ENCODE data around the gene USP21. TPM values are rescaled to one million over a fixed set of nuclear protein-coding genes. Genes with fewer than 3 reads are reported as not detected.

Gene USP21
- total and polyA plus RNA-seq, 2 donors (not counting 3 experiments of a cell fraction or from before 2014, with no cell fraction given): 19.7 to 29.2 TPM

GRCh38 chr1:161117759-161118581, 41.3 kb upstream of the USP21 start, which contains the start of the genes NIT1 and PFDN2:
TSS of gene NIT1 (plus strand) at chr1:161118105. CDS start at chr1:161118177, 72 bp downstream.
TSS of gene PFDN2 (minus strand) at chr1:161118037. CDS start at chr1:161118026, 11 bp downstream.
- intact Hi-C loops (cut with micrococcal nuclease) (loop anchor here (1.0 to 5.0 kb wide), 4 partner anchors 13 to 194 kb away; partner anchors contain the start of genes KLHDC9, SDHC and USP21), dilution Hi-C loops (cut with MboI; ENCODE audit: extremely low pct_ligation_motif_present, low sequenced_read_pairs) (no loop called here)
- Histone ChIP-seq H3K9ac (replicated peaks; ENCODE audit: extremely low read depth, insufficient read depth, low read length) (peak within 1 kb of the TSS; percentile 89), H3K79me2 (ENCODE audit: control insufficient read depth, insufficient read depth, low read length) (peaks cover 53% of the 10 kb centered on the region), H4K20me1 (replicated peaks; ENCODE audit: control insufficient read depth, extremely low read depth, insufficient read depth, low read length) (no peaks in the 10 kb centered on the region), H3K9me1 (replicated peaks; ENCODE audit: control insufficient read depth, extremely low read depth, insufficient read depth, low read length) (no peaks in the 10 kb centered on the region), H3K27ac (ENCODE audit: insufficient read depth, low read depth, low read length) (peak within 1 kb of the TSS; percentile 66), H3K36me3 (ENCODE audit: control insufficient read depth in 2 of 2, extremely low read depth in 1 of 2, insufficient read depth in 2 of 2, low read length in 2 of 2) (peaks cover 8 to 26% of the 10 kb centered on the region in 2 experiments), H3K4me1 (ENCODE audit: control insufficient read depth, extremely low read depth, insufficient read depth, low read length) (peaks cover 43% of the 10 kb centered on the region), H2AFZ (ENCODE audit: low read depth, low read length) (peak within 1 kb of the TSS; percentile 42), H3K4me3 (replicated peaks in 1 of 3; ENCODE audit: insufficient read depth in 1 of 3, low read depth in 1 of 3, low read length in 3 of 3) (peak within 1 kb of the TSS; percentile 21 to 100 (median 65)), H3K27me3 (ENCODE audit: control insufficient read depth in 2 of 2, insufficient read depth in 2 of 2, low read length in 2 of 2) (no peaks in the 10 kb centered on the region), H3K4me2 (ENCODE audit: insufficient read depth, low read length) (peak within 1 kb of the TSS; percentile 82), H3K9me3 (replicated peaks; ENCODE audit: control insufficient read depth, insufficient read depth, low read length) (no peaks in the 10 kb centered on the region)
- DNase-seq (ENCODE audit: low read depth, low spot score): peak; percentile 86
- peak; percentile 86 for FAIRE-seq
- no TSS peak for BruUV-seq (replicated peaks)
- CTCF ChIA-PET: interaction anchor here (0.8 to 1.9 kb wide), 8 partner anchors 13 to 264 kb away, joined by 3 to 7 read pairs (median 4); partner anchors contain the start of genes DEDD, KLHDC9 and USF1
- peak; percentile 88 for TF ChIP-seq POLR2AphosphoS5 (IDR thresholded peaks at IDR 0.05; ENCODE audit: insufficient read depth, low read depth, low read length)
- no peak for TF ChIP-seq EZH2 (IDR thresholded peaks at IDR 0.05; ENCODE audit: borderline replicate concordance, low read depth, low read length, severe bottlenecking)
- no peak for TF ChIP-seq CTCF (IDR thresholded peaks at IDR 0.05; ENCODE audit: extremely low read depth in 1 of 2, insufficient read depth in 1 of 2, low read depth in 1 of 2, low read length in 2 of 2)
- no peak for TF ChIP-seq MYC (IDR thresholded peaks at IDR 0.05; ENCODE audit: low read depth, low read length)
- TF ChIP-seq FOS (IDR thresholded peaks at IDR 0.05; ENCODE audit: borderline replicate concordance, insufficient read depth, low read length): no peak
- TF ChIP-seq POLR2A (IDR thresholded peaks at IDR 0.05; ENCODE audit: low read depth, low read length): peak; percentile 88
- no peak for TF ChIP-seq GATA2 (IDR thresholded peaks at IDR 0.05; ENCODE audit: insufficient read depth, insufficient read length, low read depth, low read length)
- POLR2A ChIA-PET: interaction anchor here (1.3 to 1.9 kb wide), 2 partner anchors 15 to 72 kb away, joined by 3 to 11 read pairs; partner anchors contain the start of genes DEDD and USF1

Data from endothelial cell of umbilical vein (primary cell).